ENCODE results near the gene ANKRD55. TPM values are rescaled to one million over a fixed set of nuclear protein-coding genes. Genes with fewer than 3 reads are reported as not detected.

The ANKRD55 gene
- total RNA-seq, 4 donors from 2014 or later, result 0.17 to 0.37 (median 0.32) TPM; not detected in 1

GRCh38 chr5:56095579-56096102 is 137.5 kb downstream of the ANKRD55 start:
- 83 to 86% methylated on average over 3 of the region's 3 CpGs for WGBS, 2 donors
- H3K4me3 ChIP-seq (ENCODE audit: low read depth, poor library complexity, severe bottlenecking), result no peak overlapping the region
- no peak for DNase-seq (ENCODE audit: low spot score in 2 of 2)
- TF ChIP-seq CTCF (IDR thresholded peaks at IDR 0.05) (no peak), POLR2A (IDR thresholded peaks at IDR 0.05) (no peak)
- intact Hi-C loops (cut with DNase I; ENCODE audit: low total_unique reads), result no loop called here

- H3K4me3 ChIP-seq (ENCODE audit: low read depth, poor library complexity, severe bottlenecking), result no peak overlapping the region
- no peak for DNase-seq (ENCODE audit: low spot score in 2 of 2)
- intact Hi-C loops (cut with DNase I; ENCODE audit: low total_unique reads), result no loop called here
- 86 to 89% methylated on average over 10 of the region's 10 CpGs for WGBS, 2 donors
- TF ChIP-seq POLR2A (IDR thresholded peaks at IDR 0.05) (no peak), CTCF (IDR thresholded peaks at IDR 0.05) (no peak)
These were observed 138.4 kb downstream of the ANKRD55 start for GRCh38 chr5:56094579-56095361.

GRCh38 chr5:56093970-56094369 is 139.2 kb downstream of the ANKRD55 start:
- intact Hi-C loops (cut with DNase I; ENCODE audit: low total_unique reads), result no loop called here
- no peak overlapping the region for H3K4me3 ChIP-seq (ENCODE audit: low read depth, poor library complexity, severe bottlenecking)
- no peak for DNase-seq (ENCODE audit: low spot score in 2 of 2)
- 89 to 97% methylated on average over 2 of the region's 2 CpGs for WGBS, 2 donors
- TF ChIP-seq CTCF (IDR thresholded peaks at IDR 0.05) (no peak), POLR2A (IDR thresholded peaks at IDR 0.05) (no peak)

- WGBS, 2 donors, result 92 to 95% methylated on average over 5 of the region's 5 CpGs
- H3K4me3 ChIP-seq (ENCODE audit: low read depth, poor library complexity, severe bottlenecking), result no peak overlapping the region
- no peak for DNase-seq (ENCODE audit: low spot score in 2 of 2)
- TF ChIP-seq CTCF (IDR thresholded peaks at IDR 0.05), result no peak
- no peak for TF ChIP-seq POLR2A (IDR thresholded peaks at IDR 0.05)
- intact Hi-C loops (cut with DNase I; ENCODE audit: low total_unique reads), result no loop called here
These were observed 141.0 kb downstream of the ANKRD55 start for GRCh38 chr5:56092115-56092514.

GRCh38 chr5:56091664-56092063 is 141.5 kb downstream of the ANKRD55 start:
- no peak for DNase-seq (ENCODE audit: low spot score in 2 of 2)
- no peak overlapping the region for H3K4me3 ChIP-seq (ENCODE audit: low read depth, poor library complexity, severe bottlenecking)
- intact Hi-C loops (cut with DNase I; ENCODE audit: low total_unique reads), result no loop called here
- TF ChIP-seq POLR2A (IDR thresholded peaks at IDR 0.05) (no peak), CTCF (IDR thresholded peaks at IDR 0.05) (no peak)

All from lower leg skin (tissue), 4 donors.